GM13976 (cell line): ENCODE results near the gene RPS21.

Source experiments
- DNase-seq: peaks from one replicate; pipeline ENCODE4 v3.0.0; 2012; ENCODE audit warnings: low spot score
- in situ Hi-C: fragments of 300-500 bp; cut with MboI; formaldehyde crosslinking; loops from one replicate; pipeline ENCODE4 v1.12.0; 2022; ENCODE audit warnings: low sequenced_read_pairs, mixed read lengths, inconsistent platforms; ENCODE audit not compliant: unreplicated experiment
- TF ChIP-seq, protein P1 (sequence below): IDR thresholded peaks from 2 replicates; pipeline ENCODE4 v1.5.1; 2012; ENCODE audit warnings: borderline replicate concordance, mild to moderate bottlenecking; ENCODE audit not compliant: insufficient read depth; ENCODE audit errors: extremely low read depth, missing control alignments, control extremely low read depth

Gene RPS21

DNA sequence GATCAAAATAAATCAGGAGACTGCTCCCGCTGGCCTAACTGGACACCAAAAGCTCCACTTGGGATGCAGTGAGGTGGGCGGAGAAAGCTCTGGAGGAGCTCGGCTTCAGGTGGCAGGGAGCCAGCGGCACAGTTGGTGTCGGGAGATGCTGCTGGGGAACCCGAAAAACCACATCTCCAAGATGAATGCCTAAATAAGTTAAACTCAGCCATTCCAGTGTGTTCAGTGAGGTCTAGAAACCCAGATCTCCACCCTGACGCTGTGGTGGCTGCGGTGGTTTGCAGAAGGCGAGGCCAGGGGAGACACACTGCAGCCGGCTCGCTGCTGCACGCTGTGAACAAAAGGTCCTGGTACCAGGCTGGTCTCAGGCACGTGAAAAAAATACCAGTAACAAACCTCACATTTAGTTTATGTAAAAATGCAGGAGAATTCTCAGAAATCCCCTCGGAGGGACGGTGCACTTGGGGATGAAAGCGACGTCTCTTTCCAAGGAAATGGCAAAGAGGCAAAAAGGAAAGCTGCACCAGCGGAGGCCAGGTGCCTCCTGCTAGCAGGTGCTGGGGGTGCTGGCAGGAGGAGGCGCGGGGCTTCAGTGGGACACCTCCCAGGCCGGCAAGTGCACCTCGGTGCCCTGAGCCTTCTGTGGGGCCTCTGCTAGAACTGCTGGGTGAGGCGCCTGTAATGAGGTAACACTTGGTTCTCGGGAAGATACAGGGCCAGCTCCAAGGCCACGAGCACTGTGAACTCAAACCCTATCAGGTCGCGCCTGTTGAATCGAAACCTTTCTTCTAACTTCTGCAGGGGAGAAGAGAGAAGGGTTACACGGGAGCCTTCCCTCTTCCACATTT is 3.6 kb downstream of the RPS21 start:
- in situ Hi-C loops: no loop called here
- TF ChIP-seq, protein P1, sequence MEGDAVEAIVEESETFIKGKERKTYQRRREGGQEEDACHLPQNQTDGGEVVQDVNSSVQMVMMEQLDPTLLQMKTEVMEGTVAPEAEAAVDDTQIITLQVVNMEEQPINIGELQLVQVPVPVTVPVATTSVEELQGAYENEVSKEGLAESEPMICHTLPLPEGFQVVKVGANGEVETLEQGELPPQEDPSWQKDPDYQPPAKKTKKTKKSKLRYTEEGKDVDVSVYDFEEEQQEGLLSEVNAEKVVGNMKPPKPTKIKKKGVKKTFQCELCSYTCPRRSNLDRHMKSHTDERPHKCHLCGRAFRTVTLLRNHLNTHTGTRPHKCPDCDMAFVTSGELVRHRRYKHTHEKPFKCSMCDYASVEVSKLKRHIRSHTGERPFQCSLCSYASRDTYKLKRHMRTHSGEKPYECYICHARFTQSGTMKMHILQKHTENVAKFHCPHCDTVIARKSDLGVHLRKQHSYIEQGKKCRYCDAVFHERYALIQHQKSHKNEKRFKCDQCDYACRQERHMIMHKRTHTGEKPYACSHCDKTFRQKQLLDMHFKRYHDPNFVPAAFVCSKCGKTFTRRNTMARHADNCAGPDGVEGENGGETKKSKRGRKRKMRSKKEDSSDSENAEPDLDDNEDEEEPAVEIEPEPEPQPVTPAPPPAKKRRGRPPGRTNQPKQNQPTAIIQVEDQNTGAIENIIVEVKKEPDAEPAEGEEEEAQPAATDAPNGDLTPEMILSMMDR: no peak
- DNase-seq: no peak

DNA sequence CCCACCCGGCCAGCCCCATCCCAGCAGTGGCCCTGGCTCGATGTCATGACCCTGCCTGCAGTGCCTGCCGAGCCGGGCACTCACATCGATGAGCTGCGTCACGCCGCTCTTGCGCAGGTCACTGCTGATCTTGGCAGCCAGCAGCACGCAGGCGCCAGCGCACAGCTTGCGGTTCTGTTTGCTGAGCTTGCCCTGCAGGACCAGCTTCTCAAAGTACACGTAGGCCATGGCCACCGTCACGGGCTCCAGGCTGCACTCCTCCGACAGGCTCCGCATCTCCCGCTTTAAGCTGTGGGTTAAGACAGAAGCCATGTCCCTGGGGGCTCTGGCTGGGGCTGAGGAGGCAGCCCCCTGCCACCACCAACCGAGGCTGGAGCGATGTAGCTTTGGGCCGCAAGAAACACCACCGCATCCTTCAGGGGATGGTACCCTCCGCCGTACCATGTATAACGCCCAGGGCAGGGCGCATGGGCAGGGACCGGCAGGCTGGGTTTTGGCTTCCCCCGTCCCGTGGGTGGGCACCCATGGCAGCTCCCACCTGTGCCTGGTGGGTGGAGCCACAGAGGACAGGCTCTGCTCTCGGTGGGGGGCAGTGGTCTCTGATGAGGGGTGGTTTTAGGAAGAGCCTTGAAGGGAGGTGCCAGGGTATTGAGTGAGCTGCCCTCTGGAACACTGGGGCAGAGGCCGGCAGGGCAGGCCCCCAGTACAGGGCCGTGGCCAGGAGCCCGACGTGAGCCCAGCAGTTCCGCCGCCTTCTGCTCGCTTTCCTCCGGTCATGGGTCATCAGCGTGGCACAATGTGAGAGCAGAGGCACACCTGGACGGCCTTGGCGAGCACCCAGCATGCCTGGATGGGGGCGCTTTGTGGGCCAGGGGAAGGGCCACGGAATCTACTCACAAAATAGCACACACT is 4.5 kb downstream of the RPS21 start:
- in situ Hi-C loops: no loop called here

DNA sequence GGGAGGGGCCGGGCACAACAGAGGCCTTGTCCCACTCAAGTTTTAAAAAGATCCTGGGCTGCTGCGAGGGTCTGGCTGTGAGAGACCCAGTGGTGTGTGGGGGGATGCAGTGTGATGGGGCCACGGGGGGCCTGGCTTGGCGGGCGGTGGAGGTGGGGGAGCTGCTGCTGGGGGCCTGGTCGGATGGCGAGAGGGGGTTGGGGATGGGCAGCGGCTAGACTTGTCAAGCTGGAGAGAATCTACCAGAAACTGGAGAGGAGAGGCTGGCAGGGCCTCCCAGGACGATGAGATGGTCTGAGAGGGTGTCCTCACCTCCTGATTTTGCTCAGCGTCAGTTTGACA is 5.1 kb downstream of the RPS21 start:
- in situ Hi-C loops: no loop called here
- TF ChIP-seq, protein P1: no peak
- no peak for DNase-seq

More for the DNA sequence above, 4.5 kb downstream of the RPS21 start:
- TF ChIP-seq, protein P1: no peak
- DNase-seq: no peak

DNA sequence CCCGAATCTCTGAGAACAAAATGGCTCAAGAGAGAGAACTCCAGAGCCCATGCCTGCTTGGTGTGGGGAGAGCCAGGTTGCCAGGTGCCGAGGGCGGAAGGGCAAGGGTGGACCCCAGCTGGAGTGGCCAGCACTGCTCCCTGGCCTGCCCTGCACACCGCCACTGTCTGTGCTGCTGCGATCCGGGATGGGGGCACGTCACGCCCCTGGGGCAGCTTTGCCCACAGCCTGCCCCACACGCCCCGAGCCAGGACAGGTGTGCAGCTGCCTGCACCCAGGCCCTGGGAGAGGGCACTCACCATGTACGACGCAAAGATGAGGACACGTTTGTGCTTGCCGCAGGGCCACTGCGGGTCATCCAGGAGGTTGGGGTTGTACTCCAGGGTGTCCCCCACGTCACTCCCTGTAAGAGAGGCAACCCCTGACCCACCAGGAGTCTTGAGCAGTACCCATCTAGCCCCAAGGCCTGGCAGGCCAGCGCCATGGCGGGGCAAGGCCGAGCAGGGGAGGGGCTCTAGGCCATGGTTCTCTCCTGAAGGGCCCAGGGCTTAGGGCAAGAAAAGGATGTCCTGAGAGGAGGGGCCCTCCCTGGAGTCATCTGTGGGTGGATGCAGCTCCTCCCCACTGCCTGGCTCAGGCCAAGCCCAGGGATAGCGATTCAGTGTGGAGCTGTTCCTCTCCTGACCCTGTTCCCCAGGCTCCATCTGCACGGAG is 5.9 kb downstream of the RPS21 start:
- in situ Hi-C loops: no loop called here
- TF ChIP-seq, protein P1: no peak
- DNase-seq: no peak

DNA sequence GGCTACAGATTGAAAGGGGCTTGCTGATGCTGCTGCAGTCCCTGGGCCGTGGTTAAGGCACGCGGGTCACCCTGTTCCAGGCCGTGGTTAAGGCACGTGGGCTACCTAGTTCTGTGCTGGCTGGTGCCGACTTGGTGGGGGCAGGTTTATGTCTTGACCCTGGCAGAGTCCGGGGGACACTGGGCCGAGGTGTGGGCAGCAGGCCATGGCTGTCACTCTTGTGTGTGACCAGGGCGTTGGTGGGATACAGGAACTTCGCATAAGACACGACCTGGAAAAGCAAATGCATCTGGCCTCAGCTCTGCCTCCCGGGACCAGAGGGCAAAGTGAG is 6.4 kb downstream of the RPS21 start:
- in situ Hi-C loops: no loop called here
- no peak for DNase-seq
- TF ChIP-seq, protein P1: no peak

DNA sequence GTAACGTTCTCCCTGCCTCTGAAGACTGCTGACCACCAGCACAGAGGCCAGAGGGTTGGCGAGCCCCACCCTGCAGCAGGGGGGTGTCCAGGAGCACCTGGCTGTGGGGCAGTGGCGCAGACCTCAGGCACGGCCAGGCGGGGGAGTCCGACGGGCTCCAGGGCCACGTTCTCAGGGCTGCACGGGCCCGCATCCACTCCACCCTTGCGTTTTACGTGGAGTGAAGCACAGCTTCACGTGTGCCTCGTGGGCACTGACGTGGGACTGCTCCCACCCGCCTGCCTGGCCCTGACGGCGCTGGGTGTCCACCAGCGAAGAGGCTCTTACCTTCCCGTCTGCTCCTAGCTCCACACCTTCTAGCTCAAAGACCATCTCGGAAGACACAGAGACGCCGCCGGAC is 6.9 kb downstream of the RPS21 start:
- in situ Hi-C loops: no loop called here
- TF ChIP-seq, protein P1: no peak
- DNase-seq: no peak
